Left lung (tissue), 10 donors: ENCODE results near the gene SLC25A42. TPM values are rescaled to one million over a fixed set of nuclear protein-coding genes. Genes with fewer than 3 reads are reported as not detected.

Experiments
- ATAC-seq: fragments of 200-7000 bp; cut with Tn5 transposase; one replicate; pipeline ENCODE4 v1.9.1; 2020; ENCODE audit warnings: moderate library complexity
- DNase-seq, 4 donors: peaks; one replicate each; pipeline ENCODE4 v3.0.0-alpha.2; 2013 to 2020
- H3K27ac ChIP-seq, 2 donors: fragments of 200-600 bp; sonication (generic) in 1 of 2; one replicate each; pipeline versions ENCODE4 v1.5.0 to v1.8.0; 2020 to 2021
- H3K27me3 ChIP-seq, 2 donors: fragments of 200-600 bp; sonication (generic) in 1 of 2; one replicate each; pipeline versions ENCODE4 v1.5.0 to v1.8.0; 2020 to 2021
- H3K36me3 ChIP-seq, 2 donors: fragments of 200-600 bp; sonication (generic) in 1 of 2; one replicate each; pipeline versions ENCODE4 v1.5.0 to v1.8.0; 2020 to 2021
- H3K4me1 ChIP-seq, 2 donors: fragments of 200-600 bp; one replicate each; pipeline ENCODE4 v1.8.0; 2021
- H3K4me3 ChIP-seq, 2 donors: fragments of 200-600 bp; sonication (generic) in 1 of 2; one replicate each; pipeline versions ENCODE4 v1.5.0 to v1.8.0; 2020 to 2021; ENCODE audit warnings: mild to moderate bottlenecking in 1 of 2
- H3K9me3 ChIP-seq, 2 donors: fragments of 200-600 bp; sonication (generic) in 1 of 2; one replicate each; pipeline versions ENCODE4 v1.5.0 to v1.8.0; 2020 to 2021
- CTCF ChIP-seq, 2 donors: fragments of 200-600 bp; sonication (generic) in 1 of 2; IDR thresholded peaks; one replicate each; pipeline versions ENCODE4 v1.5.0 to v1.8.0; 2021; ENCODE audit warnings: antibody characterized with exemption in 2 of 2
- intact Hi-C, 2 donors: fragments of 100-400 bp; cut with DNase I; formaldehyde crosslinking; loops; one replicate each; pipeline versions ENCODE4 v1.11.2 to v1.14.2; 2022
- polyA plus RNA-seq, 6 donors: library from polyadenylated mRNA; unstranded; fragments of 120-200 nt; gene quantifications; one replicate each; pipeline ENCODE4 v1.2.1, GENCODE V29; 2013; ENCODE audit not compliant: insufficient read length in 6 of 6
- total RNA-seq, 2 donors: library from RNA; stranded (reverse); fragmentation: NEBNext Ultra II Directional; extraction: Animal tissue kit (Norgen Biotek cat#: 25700); gene quantifications; one replicate each; pipeline ENCODE4 v1.2.1, GENCODE V29; 2021
- donor health status: DM: no; HTN: yes; CAD: no.
- donor health status: DM: no; HTN: no; CAD: no.

The SLC25A42 gene
- total and polyA plus RNA-seq, 8 donors, result 7.6 to 16.6 (median 12.8) TPM

DNA sequence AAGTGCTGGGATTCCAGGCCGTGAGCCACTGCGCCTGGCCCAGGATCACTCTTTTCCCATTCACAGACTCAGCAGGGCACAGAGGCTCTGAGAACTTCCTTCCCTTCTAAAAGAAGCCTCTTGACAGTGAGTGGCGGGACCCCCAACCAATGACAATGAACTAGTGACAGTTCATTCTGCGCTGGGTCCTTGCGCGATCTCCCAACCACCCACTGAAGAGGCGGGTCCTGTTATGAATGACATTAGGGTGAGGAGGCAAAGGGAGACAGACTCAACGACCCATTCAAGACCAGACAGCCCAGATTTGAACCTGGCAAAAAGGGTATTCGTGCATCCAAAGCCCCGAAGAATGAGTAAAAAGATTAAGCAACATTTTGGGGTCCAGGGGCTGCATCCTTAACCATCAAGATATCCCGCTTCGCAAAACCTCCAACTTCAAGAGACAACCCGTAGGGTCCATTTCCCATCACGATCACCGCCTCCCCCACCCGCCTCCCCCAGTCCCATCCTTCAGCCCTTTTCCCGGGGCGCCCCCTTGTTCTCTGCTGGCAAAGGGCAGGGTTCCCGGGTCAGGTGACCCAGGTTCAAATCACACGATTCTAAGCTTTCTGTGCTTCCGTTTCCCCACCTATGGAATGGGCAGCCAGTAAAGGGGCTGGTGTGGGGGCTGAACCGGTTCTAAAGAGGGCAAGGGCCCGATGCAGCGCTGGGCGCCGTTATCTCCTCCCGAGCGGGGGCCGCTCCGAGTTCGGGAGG is 31.2 kb upstream of the SLC25A42 start:
- H3K4me1 ChIP-seq, result peaks cover 14 to 32% of the 10 kb centered on the region in 2 donors
- TF ChIP-seq CTCF (IDR thresholded peaks at IDR 0.05), result no peak
- intact Hi-C loops, result no loop called here
- H3K36me3 ChIP-seq, result peaks cover 0 to 36% of the 10 kb centered on the region in 2 donors
- DNase-seq, result peak in 3 of 4 donors; percentile 85 to 95 (median 94)
- H3K4me3 ChIP-seq, result peak overlapping the region; percentile 86 to 94
- H3K9me3 ChIP-seq, result no peaks in the 10 kb centered on the region
- H3K27me3 ChIP-seq, result no peaks in the 10 kb centered on the region
- peak; percentile 81 for ATAC-seq
- H3K27ac ChIP-seq, result peak overlapping the region; percentile 97

GRCh38 chr19:19033176-19033425 is 30.7 kb upstream of the SLC25A42 start:
- intact Hi-C loops, result no loop called here
- peak; percentile 22 for ATAC-seq

DNA sequence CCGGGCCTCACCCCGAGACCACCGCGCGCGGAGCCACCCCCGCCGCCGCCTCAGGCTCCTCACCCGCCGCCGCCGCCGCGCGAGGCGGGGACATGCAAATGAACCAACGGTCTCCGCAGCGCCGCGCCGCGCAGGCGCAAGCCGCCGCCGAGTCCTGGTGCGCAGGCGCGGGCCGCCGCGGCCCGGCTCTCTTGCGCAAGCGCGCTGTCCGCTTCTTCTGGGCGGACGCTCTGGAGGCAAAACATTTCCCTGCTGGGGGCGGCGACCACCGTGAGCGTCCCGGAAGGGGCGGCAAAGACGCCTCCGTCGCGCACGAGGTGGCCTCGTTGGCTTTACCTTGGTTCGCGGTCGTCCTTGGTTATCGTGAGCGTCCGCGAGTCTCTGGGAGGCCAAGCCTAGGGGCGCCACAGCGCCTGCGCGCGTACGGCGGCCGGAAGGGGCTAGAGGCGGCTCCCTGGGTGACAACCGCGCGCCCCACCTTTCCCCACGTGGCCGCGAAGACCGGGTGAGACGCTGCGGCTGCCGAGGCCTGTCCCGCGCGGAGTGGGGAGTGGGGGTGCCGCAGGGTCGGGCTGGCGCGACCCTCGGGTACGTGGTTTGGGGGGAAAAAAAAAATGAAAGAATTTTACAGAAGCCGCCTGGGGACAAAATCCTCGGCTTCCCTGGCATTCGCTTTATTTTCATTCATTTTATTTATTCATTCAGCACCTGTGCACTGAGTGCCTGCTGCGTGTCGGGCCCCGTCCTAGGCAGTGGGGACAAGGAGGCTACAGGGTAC is 30.2 kb upstream of the SLC25A42 start, which contains the start of the genes ARMC6 and SUGP2:
Gene ARMC6 (plus strand): TSS at position 178 of the 778 bp plus-strand sequence. CDS start 607 bp downstream, outside the sequence.
Gene SUGP2 (minus strand): TSS at position 92 of the 778 bp plus-strand sequence. CDS start 2,446 bp downstream, outside the sequence.
- no peaks in the 10 kb centered on the region for H3K27me3 ChIP-seq
- intact Hi-C loops, result no loop called here
- no peak for TF ChIP-seq CTCF (IDR thresholded peaks at IDR 0.05)
- H3K4me1 ChIP-seq, result peaks cover 14 to 32% of the 10 kb centered on the region in 2 donors
- peaks cover 0 to 34% of the 10 kb centered on the region in 2 donors for H3K36me3 ChIP-seq
- no peaks in the 10 kb centered on the region for H3K9me3 ChIP-seq
- H3K4me3 ChIP-seq, result peak within 1 kb of the TSS; percentile 86 to 94
- H3K27ac ChIP-seq, result peak within 1 kb of the TSS; percentile 97
- ATAC-seq (peak; percentile 84), DNase-seq (peak; percentile 88 to 97 (median 94))

More at GRCh38 chr19:19033176-19033425, 30.7 kb upstream of the SLC25A42 start:
- Histone ChIP-seq H3K9me3 (no peaks in the 10 kb centered on the region), H3K4me1 (peaks cover 14 to 32% of the 10 kb centered on the region in 2 donors), H3K27ac (peak overlapping the region; percentile 97), H3K4me3 (peak overlapping the region; percentile 86 to 94), H3K36me3 (peaks cover 0 to 36% of the 10 kb centered on the region in 2 donors), H3K27me3 (no peaks in the 10 kb centered on the region)
- no peak for DNase-seq
- TF ChIP-seq CTCF (IDR thresholded peaks at IDR 0.05), result no peak

GRCh38 chr19:19034204-19034624 is 29.6 kb upstream of the SLC25A42 start:
- Histone ChIP-seq H3K27me3 (no peaks in the 10 kb centered on the region), H3K4me3 (peak overlapping the region; percentile 86 to 94), H3K36me3 (peaks cover 0 to 28% of the 10 kb centered on the region in 2 donors), H3K27ac (peak overlapping the region; percentile 97), H3K9me3 (no peaks in the 10 kb centered on the region), H3K4me1 (peaks cover 14 to 32% of the 10 kb centered on the region in 2 donors)
- peak; percentile 69 for ATAC-seq
- no peak for TF ChIP-seq CTCF (IDR thresholded peaks at IDR 0.05)
- peak in 3 of 4 donors; percentile 18 to 87 (median 76) for DNase-seq
- intact Hi-C loops, result no loop called here

DNA sequence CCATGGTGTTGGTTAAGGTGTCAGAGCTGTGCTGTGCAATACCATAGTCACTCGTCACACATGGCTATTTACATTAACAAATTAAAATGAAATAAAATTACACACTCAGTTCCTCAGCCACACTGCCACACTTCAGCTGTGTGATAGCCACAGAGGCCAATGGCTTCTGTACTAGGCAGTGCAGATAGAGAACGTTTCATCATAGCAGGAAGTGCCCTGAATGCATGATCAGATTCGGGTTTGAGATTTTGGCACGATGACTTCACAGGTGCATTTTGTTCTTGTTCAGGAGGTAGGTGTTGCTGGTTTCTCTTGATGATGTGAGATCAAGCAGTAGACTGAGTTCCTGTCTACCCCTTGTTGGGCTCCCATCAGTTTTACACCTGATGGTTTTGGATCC is 23.9 kb upstream of the SLC25A42 start:
- Histone ChIP-seq H3K27ac (peak overlapping the region in 1 of 2 donors; percentile 55), H3K36me3 (peaks cover 0 to 34% of the 10 kb centered on the region in 2 donors), H3K27me3 (no peaks in the 10 kb centered on the region), H3K4me1 (peaks cover 0 to 19% of the 10 kb centered on the region in 2 donors), H3K4me3 (no peak overlapping the region), H3K9me3 (no peaks in the 10 kb centered on the region)
- intact Hi-C loops, result no loop called here
- ATAC-seq, result no peak
- DNase-seq, result no peak
- TF ChIP-seq CTCF (IDR thresholded peaks at IDR 0.05), result no peak
